HPDE6-E6E7 (cell line): ENCODE measurements around the gene ABCA7.
"Not testable (repeated sequence)": the region's sequence is repeated elsewhere in the genome, so short reads cannot be mapped to it uniquely, and the experiment has no call there.

Experiments
- DNase-seq: peaks from one replicate; pipeline ENCODE4 v3.0.0; 2011; ENCODE audit warnings: missing footprints; ENCODE audit errors: extremely low spot score

The ABCA7 gene

DNA sequence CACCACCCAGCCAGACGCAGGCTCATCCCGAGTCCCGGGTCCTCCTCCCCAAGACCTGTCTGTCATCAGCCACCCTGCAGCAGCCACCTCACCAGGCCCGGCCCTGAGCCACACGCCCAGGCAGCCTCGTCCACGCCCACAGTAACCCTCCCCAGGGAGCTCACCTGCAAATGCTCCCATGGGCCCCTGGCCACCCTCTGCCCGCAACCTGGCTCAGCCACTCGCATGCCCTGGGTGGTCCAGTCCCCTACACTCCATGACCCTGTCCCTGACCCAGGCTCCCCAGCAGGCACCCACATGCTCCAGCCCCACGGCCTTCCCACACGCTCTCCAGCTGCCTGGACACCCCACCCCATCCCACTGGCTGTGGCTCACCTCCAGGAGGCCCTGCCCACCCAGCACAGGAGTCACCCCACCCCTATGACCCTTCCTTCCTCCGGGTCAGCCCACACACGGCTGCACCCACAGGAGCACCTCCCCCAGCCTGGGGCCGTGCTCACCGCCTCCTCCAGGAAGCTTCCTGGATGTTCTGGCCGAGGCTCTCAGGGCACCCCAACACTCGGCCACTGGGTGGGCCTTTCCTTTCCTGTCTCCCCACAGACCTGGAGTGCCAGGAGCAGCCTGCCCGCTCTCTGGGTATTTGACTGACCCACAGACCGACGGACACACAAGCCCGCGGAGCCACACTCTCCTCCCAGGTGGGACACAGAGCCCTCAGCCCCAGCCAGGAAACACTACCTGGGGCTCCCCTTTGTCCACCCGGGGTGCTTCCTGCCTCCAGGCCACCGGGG is 22.6 kb upstream of the ABCA7 start:
- peak; percentile 81 for DNase-seq

DNA sequence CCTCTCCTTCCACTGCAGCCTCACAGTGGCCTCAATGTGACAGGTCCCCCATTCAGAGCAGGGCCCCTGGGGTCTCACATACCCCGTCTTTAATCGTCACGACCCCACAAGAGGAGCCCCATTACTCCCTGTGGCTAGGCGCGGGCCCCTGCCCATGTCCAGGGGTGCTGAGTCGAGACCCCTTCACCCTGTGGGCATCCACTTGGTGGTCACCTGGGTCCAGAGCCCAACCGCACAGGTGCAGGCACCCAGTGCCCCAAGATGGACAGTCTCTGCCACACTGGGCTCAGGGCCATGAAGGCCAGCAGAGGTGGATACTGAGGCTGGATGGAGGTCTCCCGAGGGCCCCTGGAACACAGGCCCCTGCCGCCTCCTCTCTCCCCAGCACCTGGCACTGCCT is 22.0 kb upstream of the ABCA7 start:
- DNase-seq = no peak

DNA sequence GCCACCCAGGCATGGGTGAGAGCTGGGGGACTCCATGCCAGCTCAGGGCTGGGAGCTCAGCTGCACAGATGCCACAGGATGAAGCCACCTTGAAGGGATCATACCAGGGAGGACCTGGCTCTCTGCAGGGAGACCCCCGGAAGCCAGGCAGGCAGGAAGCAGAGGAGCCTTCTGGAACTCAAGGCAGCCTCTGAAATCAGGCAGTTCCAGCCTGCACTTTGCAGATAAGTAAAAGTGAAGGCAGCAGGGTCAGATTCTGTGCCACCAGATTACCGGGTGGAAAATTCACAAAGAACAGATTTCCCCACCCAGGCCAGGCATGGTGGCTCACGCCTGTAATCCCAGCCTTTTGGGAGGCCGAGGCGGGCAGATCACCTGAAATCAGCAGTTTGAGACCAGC is 21.5 kb upstream of the ABCA7 start:
- no peak for DNase-seq

DNA sequence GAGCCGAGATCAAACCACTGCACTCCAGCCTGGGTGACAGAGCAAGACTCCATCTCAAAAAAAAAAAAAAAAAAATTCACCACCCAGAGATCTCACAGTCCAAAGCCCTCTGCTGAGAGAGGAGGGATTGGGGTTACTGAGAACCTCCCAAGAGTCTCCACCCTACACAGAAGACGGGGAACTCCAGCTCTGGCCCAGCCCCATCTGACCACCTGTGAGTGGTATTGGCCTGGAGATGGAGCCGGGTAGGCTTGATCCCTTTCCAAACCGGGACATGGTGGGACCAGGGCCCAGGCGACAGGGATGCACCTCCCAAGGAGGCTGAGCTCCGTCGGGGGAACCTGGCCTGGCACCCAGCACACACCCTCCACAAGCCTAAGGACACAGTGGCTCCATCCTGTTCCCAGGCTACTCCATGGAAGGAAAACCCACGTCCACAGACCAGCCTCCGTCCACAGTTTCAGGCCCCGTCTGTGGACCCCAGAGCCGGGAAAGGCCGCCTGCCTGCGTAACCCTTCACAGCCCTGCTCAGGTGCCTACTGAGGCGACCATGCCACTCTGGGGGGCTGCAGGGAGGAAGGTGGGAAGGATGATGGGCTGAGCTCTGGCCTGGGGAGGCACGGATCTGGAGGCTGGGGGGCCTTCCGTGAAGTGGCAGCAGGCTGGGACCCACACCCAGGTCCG is 20.8 kb upstream of the ABCA7 start:
- no peak for DNase-seq

DNA sequence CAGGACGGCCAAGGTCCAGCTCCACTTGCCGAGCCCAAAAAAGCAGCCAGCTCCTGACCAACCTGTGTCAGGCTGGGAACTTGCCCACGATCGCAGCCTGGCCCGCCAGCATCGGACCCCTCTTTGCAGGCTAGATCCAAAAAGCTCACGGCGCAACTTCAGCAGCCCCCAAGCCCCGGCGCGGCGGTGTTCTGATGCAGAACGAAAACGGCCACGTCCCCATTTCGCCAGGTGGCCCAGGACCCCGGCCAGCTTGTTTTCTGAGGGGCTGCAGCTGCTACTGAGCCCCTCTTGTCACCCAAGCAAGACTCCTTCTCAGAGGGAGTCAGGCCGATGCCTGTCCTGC is 20.3 kb upstream of the ABCA7 start:
- no peak for DNase-seq

DNA sequence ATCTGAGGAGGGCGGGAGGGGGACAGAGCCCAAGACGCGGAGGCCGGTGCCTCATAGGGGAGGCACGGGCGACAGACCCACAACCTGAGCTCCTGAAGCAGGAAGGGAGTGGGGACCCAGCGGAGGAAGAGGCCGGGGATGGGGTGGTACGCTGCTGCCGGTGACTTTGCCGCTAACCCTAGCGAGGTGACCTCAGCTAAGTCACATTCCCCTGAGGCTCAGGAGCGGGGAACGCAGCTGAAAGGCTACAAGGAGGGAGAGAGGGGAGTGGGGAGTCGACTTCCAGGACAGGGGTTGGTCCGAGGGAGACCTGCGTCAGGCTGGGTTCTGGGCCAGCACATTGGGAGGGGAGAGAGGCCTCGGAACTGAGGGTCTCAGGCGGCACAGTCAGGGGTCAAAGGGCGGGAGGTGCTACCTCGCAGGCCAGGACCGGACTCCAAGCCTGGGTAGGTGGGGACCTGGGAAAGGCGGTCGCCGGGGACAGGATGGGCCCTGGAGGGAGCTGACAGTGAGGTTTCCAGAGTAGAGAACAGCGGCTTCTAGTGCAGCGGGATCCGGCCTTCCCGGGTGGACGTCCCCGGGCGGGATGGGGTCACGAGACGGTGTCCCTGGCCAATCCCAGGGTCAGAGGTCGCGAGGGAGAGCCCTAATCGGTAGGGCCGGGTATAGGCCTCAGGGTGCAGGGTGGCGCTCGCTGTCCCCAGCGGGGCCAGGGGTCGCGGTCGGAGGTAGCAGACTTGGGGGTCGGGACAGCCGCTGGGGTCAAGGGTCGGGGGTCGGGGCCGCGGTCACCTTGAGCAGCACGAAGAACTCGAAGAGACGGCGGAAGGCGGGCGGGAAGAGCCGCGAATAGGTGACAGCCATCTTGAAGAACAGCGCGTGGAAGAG is 19.7 kb upstream of the ABCA7 start:
- no peak for DNase-seq

DNA sequence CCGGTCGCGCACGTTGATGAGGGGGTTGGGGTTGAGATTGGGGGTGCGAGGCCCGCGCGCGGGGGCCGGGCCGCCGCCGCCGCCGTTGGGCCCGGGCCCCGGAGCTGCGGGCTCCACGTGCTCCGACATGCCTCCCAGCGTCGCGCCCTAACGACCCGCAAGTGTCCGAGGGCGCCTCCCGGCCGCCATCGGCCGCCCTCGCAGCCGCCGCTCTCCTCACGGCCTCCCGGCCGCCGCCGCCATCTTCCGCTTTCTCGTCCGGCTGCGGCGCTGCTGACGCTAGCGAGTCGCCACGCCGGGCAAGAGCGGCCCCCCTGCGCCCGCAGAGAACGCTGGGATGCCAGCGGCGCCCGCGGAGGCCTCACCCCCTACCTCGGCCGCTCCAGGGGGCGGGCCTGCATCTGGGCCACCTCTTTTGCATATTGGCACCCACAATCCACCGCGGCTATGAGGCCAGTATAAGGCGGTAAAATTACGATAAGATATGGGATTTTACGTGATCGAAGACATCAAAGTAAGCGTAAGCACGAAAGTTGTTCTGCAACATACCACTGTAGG is 19.0 kb upstream of the ABCA7 start, which contains the start of gene TMEM259:
Gene TMEM259 (minus strand): TSS at position 256 of the 558 bp plus-strand sequence. CDS start 127 bp downstream, at position 129.
- DNase-seq = peak; percentile 88

DNA sequence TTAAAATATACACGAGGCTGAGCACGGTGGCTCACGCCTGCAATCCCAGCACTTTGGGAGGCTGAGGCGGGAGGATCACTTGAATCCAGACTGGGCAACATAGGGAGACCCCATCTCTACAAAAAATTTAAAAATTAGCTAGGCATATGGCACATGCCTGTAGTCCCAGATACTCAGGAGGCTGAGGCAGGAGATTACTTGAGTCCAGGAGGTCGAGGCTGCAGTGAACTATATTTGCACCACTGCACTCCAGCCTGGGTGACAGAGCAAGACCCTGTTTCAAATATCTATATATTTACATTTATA is 16.1 kb upstream of the ABCA7 start:
- DNase-seq = not testable (repeated sequence)

DNA sequence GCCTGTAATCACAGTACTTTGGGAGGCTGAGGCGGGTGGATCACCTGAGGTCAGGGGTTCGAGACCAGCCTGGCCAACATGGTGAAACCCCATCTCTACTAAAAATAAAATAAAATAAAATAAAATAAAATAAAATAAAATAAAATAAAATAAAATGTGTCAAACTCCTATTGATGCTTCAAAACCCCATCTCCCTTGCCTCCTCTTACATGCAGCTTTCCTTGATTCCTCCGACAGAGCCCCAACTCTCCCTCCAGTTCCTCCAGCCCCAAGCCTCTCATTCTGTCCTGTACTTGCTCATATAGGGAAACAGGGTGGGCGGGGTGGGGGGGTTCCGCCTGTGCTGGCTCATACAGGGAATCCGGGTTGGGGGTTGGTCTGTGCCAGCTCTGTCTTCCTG is 14.8 kb upstream of the ABCA7 start:
- not testable (repeated sequence) for DNase-seq

DNA sequence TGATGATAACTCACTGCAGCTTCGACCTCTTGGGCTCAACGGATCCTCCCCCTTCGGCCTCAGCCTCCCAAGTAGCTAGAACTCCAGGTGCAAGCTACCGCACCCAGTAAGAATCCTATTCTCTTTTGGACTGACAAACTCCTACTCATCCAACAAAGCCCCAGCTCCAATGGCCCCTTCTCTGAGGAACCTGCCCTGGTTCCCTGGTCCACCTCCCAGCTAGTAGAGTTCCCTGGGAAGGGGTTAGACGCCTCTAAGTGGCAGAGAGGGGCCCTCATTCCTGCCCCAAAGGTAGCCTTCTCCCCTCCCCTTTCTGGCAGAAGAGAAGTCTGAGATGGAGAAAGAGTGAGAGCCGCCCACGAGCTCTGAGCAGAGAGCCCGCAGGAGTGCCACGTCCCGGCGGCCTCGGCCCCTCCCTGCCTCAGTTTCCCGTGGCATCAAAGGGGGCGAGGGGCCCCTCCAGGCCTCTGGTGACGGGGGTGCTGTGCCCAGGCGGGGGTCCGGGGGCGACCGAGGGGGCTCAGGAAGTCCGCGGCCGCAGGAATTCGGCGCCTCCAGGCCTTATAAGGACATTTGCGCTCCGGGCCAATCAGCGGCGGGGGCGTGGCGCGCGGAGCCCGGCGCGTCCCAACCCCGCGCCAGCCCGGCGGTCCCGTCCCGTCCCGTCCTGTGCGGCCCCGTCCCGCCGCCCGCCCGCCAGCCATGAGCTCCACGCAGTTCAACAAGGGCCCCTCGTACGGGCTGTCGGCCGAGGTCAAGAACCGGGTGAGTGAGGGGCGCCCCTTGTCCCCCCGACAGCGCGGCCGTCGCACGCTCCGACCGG is 13.7 kb upstream of the ABCA7 start, which contains the start of gene CNN2:
Gene CNN2 (plus strand): TSS at position 649 of the 823 bp plus-strand sequence. CDS start 54 bp downstream, at position 703.
- peak; percentile 70 for DNase-seq

DNA sequence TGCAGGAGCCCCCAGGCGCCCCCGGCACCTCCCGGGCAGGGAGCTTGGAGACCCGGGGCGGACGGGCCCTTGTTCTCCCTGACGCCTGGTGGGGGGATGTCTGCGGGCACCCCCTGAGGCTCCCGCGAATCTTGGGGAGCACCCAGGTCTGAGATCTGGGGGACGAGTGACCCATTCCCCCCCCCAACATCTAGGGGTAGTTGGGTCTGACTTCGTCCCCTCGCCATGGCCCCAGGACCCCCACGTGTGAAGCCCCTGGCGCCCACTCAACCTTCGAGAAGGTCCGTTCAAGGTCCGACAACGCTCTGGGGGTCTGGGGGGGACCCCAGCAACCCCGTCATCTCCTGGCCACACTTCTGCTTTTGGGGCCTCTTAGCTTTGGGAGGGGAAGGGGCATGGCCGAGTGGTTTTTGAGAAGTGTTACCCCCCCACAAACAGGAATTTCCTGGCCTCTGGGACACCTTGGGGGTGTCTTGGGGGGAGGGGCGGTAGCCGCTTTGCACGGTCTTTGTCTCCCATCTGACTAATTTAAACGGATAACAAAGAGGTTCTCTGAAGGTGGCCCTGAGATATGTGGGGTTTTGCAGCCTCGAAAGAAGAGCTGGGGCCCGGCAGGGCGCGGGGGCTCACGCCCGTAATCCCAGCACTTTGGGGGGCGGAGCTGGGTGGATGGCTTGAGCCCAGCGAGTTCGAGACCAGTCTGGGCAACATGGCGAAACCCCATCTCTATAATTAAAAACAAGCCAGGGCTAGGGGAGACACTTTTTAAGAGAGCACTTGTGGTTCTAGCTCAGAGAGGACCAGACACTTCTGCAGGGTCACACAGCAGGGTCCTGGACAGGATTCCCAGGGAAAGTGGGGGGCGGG is 12.9 kb upstream of the ABCA7 start:
- no peak for DNase-seq

DNA sequence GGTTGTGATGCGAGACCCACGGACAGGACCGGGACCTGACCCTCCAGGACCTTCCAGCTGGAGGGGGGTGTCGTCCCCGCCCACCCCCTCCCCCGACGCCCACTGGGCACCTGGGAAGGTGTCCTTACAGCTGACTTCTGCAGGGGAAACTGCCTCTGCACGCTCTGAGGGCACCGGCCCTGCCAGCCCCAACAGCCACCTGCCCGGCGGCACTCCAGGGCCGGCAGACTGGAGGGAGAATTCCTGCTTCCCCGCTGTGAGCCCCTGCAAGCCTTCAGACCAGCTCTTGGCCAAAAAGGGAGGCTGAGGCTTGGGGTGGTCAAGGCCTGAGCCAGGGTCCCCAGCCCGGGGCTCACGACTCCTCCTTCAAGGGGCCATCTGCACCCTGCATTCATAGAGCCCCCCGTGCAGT is 12.3 kb upstream of the ABCA7 start:
- peak; percentile 34 for DNase-seq

DNA sequence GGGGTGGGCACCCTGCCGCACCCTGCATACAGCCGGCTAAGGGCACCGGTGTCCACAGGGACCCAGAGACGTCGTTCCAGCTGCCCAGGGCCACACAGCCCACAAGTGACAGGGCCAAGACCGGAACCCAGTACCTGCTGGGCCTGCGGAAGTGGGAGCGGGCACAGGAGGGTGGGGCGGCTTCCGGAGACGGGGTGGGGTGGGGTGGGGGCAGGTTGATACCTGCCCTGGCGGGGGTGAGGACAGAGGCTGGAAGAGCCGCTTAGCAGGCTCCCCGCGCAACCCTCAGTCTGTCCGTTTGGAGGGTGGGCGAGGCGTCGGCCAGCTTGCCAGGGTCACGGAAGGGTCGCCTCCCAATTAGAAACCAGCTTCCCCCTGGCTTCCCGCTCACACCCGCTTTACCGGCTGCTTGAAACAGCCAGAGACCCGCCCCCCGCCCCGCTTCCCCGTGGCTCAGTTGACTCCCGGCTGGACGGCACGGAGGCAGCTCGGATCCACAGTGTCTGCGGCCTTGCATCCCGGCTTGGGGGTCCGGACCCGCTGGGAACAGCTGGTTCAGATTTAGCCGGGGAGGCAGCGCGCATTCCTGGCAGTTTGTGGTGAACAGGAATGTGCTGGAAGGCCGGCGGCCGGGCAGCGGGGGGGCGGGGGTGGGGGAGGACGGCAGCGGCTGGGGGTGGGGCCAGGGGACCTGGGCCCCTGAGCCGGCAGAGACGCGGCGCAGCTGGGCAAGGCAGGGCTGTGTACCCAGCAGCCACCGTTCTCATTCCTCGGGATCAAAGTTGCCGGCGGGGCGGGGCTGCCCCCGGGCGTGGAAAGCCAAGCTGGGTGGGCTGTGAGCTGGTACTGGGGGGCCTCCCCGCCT is 11.6 kb upstream of the ABCA7 start:
- DNase-seq = peak; percentile 80

DNA sequence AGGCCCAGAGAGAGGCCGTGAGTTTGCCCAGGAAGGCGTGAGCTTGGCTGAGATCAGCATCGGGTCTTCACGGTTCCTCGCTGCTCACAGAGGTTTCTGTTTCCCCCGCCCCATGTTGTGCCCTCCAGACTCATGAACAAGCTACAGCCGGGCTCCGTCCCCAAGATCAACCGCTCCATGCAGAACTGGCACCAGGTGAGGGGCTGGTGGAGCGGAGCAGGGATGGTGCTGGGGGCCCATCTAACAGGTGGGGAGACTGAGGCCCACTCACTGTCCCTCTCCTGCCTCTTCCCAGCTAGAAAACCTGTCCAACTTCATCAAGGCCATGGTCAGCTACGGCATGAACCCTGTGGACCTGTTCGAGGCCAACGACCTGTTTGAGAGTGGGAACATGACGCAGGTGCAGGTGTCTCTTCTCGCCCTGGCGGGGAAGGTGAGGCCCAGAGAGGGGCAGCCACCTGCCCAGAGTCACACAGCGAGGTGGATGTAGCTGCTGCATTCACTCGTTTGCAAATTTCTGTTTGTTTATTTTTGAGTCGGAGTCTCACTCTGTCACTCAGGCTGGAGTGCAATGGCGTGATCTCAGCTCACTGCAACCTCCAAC is 7.5 kb upstream of the ABCA7 start:
- DNase-seq = no peak

DNA sequence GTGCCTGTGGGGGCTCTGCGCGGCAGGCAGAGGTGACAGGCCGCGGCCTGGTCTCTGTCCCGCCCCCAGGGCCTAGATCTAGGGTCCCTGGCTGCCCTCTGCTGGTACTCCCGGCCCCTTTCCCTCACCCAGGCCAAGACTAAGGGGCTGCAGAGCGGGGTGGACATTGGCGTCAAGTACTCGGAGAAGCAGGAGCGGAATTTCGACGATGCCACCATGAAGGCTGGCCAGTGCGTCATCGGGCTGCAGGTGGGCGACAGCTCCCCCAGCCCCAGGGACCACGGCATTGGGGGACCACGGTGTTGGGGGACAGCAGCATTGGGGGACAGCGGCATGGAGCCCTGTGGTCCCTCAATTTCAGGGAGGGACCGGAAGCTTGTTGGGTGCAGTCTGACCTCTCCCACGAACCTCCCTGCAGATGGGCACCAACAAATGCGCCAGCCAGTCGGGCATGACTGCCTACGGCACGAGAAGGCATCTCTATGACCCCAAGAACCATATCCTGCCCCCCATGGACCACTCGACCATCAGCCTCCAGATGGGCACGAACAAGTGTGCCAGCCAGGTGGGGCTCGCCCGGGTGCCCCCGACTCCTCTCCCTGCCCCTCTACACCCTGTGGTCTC is 3.8 kb upstream of the ABCA7 start:
- no peak for DNase-seq

DNA sequence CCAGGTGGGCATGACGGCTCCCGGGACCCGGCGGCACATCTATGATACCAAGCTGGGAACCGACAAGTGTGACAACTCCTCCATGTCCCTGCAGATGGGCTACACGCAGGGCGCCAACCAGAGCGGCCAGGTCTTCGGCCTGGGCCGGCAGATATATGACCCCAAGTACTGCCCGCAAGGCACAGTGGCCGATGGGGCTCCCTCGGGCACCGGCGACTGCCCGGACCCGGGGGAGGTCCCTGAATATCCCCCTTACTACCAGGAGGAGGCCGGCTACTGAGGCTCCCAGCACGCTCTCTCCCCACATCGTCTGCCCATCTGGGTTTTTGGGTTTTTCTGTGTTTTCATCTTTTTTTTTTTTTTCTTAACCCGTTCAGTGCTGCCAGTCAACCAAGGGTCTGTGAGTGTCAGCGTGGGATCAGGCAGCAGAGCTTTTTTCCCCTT is 2.3 kb upstream of the ABCA7 start:
- DNase-seq = no peak

DNA sequence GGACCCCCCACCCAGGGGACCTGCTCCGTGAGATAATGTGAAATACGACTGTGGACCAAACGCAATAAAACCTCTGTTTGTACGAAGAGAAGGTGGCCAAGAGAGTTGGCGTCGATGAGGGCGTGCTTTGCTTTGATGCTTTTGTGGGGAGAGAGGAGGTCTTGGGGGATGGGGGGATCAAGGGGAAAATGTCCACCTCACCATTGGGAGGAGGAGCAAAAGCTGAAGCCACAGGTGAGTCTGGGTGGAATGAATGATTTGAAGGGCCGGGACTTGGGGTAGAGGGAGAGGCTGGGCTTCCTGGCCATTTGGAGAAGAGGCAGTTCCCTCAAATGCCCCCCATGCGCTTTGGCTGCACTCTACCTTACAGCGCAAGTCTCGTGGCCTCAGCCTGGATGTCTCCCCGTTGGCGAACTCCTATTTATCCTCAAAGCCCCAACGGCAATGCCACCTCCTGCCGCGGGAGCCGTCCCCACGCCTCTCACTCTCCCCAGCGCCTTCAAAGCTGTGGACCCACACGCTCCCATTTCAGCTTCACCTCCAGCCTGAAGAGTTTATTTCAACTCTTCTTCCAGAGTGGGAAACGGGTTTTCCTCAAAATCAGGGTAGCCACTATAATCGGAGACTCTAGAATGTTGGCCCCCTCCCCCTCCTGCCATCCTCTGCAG is 795 bp upstream of the ABCA7 start:
- DNase-seq = no peak
